GM19351 (cell line): ENCODE data around the gene FAM186B.
"Not testable (repeated sequence)": the region's sequence is repeated elsewhere in the genome, so short reads cannot be mapped to it uniquely, and the experiment has no call there.

ENCODE experiments used
- ATAC-seq: cut with Tn5 transposase; IDR thresholded peaks from one replicate; pipeline ENCODE4 v1.9.1; 2021; ENCODE audit warnings: mild to moderate bottlenecking, moderate library complexity; ENCODE audit not compliant: unreplicated experiment

The FAM186B gene

DNA sequence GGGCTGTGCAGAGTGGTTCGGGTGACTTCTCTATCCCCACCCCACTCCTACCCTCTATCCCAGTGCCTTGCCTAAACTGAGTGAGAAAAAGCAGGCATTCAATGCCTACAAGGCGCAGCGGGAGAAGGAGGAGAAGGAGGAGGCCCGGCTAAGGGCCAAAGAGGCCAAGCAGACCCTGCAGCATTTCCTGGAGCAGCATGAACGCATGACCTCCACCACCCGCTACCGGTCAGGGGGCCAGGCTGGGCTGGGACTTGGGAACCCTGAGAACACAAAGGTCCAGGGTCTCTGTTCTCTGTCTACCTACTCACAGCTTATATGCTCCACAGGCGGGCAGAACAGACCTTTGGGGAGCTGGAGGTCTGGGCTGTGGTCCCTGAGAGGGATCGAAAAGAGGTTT, 29.6 kb upstream of the FAM186B start:
- no peak for ATAC-seq

DNA sequence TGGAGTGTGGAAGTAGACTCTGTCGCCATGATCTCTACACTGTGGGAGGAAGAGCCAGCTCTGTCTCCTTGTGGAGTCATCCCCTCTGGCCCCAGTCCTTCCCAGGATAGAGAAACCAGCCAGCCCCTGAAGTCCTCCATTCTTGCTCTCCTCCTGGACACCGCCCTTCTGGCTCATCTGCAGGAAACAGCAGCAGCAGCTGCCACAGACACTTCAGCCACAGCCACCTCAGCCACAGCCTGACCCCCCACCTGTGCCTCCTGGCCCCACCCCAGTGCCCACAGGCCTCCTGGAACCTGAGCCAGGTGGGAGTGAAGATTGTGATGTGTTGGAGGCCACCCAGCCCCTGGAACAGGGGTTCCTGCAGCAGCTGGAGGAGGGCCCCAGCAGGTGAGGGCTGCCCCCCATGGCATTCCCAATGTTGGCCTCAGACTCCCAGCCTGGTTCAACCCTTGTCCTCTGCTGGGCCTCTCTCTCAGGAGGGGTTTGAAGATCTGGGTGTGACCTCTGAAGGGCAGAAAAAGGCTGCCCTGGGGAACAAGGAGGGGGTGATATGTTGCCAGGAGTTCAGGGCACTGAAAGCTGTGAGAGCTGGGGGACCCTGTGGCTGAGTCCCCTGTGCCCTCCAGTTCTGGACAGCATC, 28.4 kb upstream of the FAM186B start:
- no peak for ATAC-seq

DNA sequence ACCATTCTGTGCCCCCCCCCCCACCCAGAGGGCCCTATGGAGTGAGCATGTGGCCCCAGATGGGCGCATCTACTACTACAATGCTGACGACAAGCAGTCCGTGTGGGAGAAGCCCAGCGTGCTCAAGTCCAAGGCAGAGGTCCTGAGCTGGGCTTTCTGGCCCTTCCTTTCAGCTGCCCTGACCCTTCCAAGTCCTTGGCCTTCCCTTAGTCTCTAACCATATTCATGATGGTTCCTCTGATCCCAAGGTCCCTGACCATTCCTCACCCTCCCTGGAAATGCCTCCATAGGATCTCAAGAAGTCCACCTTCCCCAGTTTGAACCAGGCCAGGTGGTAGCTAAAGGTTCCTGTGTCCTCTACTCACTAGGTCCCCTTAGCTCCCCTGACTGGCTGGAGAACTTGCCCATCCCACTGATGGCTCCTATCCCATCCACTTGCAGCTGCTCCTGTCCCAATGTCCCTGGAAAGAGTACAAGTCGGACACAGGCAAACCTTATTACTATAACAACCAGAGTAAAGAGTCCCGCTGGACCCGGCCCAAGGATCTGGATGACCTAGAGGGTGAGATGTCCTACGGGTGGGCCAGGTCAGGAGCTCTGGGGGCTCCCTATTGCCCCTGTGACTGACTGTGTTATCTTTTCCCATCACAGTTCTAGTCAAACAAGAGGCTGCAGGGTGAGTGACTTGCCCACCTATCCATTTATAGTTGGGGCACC, 27.7 kb upstream of the FAM186B start:
- no peak for ATAC-seq

DNA sequence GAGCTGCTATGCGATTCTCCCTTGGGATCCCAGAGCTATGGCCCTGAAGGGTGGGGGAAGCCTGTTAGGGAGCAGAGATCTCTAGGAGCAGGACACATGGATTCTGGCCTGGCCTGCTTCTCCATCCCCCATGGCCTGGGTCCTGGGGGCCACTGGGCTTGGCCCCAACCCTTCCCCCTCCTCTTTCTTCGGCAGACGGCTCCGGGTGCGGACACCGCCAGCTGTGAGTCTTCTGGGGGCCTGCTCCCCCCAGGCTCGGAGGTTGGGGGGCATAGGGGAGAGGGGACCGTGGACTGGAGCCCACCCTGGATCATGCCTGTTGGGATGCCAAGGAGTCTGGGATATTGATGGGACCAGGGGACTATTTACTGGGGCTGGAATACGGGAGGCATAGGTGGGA, 27.0 kb upstream of the FAM186B start:
- ATAC-seq: no peak

DNA sequence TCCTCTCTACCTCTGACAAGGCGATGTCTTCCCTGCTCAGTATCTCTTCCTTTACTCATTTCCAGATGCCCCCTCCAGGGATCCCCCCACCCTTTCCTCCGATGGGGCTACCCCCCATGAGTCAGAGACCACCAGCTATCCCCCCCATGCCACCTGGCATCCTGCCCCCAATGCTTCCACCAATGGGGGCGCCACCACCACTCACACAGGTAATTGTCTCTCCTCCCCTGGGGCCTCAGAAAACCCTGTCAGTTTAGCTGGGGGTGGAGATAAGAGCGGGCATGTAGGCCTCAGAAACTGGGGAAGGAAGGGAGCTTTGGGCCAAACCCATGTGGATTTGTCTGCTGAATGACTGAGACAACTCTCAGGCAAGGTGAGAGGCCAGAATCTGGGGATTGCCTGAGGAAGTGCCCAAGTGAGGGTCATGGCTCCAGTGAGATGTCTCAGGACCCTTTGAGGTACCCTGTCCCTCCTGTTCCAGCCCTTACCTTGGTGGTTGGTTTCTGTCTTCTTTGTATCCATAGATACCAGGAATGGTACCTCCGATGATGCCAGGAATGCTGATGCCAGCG, 26.0 kb upstream of the FAM186B start:
- no peak for ATAC-seq

DNA sequence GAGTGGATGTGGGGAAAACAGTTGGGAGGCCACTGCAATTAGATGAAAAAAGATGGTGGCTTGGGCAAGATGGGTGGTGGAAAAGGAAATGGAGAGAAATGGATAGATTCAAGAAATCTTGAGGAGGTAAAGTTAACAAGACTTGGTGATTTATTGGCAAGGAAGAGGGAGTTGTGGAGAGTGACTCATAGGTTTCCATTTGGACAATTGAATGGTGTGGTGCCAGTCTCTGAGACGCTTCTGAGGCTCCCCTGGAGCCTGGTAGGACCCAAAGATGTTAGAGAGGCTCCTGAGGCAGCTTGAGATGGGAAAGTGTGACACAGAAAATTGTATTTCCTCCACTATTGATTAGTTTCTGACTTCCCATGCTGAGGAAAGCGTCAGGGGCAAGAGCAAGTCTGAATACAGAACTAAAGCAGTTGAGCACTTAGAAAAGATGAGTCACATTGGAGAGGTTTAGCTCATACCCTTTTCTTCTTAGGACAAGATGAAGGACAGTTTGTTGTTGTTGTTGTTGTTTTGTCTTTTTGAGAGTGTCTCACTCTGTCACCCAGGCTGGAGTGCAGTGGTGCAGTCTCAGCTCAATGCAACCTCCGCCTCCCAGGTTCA, 22.4 kb upstream of the FAM186B start:
- ATAC-seq: no peak

DNA sequence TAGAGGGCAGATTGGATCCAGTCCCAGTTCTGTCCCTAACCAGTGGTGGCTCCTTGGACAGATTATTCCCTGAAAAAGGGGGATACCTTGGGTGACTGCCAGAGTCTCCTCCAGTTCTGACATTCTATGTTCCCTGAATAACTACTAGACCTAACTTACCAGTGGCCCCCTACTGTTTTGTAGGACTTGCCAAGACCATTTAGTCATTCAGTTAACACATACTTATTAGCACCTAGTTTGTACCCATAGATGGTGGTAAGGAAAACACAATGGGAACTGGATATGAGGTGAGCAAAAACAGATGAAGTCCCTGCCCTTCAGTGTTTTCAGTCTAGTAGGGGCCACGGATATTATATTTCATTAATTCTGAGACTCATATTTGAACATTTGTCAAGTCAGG, 21.4 kb upstream of the FAM186B start:
- no peak for ATAC-seq

DNA sequence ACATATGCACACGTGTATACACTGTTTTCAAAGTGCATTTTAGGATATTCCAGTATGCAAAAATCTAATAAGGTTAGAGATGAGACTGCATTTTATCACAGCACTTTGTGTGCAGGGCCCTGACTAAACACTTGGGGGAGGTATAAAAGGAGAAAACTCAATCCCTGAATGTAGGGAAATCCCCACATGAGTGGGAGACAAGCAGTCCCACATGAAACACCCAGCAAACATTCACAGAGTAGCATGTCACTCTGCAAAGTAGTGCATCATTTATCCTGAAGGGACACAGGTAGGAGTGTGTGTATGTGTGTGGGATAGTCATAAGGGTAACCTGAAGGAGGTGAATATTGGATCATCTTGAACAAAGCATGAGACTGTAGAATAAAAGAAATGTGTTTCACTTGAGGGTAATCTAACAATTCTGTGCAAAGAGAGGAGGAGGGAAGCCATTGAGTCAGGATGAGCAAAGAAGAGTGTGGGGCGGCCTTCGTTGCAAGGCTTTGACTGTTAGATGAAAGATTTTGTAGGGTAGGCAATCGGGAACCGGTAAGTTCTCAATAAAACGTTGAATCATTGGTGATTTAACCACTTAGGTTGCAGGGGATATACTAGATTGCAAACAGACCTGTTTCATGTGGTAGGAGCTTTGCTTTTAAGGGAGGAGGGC, 20.9 kb upstream of the FAM186B start:
- ATAC-seq: no peak

DNA sequence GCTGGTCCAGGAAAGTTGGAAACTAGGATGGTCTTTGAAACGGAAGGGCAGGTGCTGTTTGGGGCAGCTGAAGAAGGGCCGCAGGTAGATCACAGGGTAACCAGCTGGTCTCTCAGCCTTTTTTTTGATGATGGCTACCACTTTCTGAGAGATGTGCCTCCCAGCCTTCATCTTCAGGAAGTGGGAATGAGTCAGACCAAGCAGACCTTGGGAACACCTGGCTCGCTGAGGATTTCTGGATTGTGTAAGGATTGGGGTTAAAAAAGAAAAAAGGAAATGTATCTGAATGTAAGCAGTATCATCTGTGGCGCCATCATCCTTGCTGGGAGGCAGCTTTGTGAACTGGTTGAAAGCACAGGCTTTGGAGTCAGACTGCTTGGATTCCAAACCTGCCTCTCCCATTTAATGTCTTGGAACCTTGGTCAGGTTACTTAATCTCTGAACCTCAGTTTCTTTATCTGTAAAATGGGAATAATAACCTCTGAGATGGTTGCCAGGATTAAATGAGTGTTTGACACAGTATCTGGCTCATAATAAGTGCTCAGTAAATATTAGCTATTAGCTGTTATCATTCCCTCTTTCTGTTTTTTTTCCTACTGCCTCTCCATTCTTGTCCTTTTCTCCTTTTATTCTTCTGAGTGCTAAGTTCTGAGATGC, 19.6 kb upstream of the FAM186B start:
- no peak for ATAC-seq

DNA sequence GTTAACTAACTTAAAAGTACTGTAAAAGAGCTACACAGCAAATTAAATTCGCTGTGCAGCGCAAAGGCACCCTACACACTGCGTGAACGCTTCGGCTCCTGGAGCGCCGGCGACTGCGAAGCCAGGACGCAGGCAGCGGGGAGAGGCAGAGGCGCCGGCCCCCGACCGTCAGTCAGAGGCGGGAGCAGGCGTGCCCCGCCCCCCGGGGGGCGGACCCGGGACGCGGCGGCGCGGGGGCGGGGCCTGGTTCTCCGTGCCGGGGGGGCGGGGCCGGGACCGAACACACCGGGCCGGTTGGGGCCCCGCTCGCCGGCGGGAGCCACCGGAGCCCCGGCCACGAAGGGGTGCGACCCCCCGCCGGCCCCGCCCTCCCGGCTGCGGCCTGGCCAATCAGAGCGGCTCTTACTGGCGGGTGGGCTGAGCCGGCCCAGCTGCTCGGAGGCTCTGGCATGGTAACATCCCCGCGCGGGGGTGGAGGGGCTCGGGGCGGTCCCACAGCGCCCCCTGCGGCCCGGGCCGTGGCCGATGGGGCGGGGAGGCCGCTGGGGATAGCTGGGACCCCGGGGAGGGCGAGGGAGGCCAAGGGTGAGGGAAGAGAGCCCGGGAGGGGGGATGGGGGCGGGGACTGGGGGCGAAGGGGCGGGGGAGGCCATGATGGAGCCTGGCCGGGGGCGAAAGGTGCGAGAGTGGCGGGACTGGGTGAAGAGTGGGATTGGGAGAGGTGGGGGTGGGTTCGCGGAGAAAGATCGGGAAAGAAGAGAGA, 17.9 kb upstream of the FAM186B start, which contains the start of gene PRPF40B:
Gene PRPF40B, plus strand, starts transcription at position 420 of the 763 bp plus-strand sequence. Its CDS starts 30 bp downstream, at position 450.
- peak; percentile 72 for ATAC-seq

DNA sequence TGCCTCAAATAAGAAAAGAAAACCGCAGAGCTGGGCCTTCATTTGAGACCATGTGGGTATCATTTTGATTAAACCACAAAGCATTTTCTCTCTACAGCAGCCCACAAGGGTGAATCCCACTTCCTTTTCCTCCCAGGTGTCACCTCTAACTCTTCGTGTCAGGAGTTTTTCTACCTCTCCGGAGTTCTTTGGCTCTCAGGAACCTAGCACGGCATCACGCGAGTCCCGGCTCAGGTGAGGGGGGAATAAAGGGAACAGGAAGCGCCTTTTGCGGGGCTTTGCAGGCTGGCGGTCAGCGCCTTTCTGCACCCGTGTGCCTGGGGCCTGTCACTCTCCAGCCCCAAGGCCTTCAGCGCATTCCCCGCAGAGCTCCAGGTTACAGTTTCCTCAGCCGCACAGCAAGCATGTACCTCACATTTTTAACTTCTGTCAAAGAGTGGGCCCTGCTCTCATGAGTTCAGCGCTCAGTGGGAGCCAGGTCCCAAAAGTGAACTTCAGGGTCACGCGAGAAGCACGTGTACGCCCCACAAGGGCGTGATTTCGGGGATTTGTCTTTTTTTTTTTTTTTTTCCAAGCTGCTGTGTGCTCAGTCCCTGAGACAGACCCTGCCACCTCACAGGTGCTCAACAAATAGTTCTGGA, 17.2 kb upstream of the FAM186B start:
- peak; percentile 24 for ATAC-seq

DNA sequence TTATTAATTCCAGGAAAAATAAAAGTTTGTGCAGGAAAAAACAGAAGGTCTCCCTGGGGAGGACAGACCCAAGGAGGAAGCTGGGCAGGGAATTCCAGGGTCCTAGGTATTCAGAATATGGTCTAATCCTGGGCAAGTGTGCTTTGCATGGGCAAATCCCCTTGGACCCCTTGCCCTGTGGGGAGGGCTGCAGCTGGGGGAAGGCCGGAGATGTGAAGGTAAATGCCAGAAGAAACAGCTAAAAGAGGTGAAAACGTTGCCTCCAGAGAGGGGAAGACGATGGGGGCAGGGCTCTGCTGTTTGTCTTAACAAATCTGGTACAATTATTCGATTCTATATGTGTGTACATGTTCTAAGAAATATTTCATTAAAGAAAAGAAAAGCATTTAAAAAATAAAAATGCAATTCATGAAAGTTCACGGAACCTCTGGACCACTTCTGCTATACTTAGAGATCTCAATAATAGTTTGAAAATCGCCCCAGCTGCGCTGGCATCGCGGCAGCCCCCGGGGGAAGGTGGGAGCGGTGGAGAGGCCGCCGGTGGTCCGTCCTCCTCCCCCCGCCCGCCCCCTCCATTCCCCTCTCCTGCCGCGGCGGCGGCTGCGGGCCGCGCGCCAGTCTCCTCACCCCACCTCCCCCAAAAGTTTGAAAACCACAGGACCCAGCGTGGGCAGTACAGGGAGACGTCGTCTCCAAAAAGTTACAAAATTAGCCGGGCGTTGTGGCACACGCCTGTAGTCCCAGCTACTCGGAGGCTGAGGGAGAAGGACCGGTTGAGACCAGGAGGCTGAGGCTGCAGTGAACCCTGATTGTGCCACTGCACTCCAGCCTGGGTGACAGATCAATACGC, 16.4 kb upstream of the FAM186B start:
- no peak for ATAC-seq

DNA sequence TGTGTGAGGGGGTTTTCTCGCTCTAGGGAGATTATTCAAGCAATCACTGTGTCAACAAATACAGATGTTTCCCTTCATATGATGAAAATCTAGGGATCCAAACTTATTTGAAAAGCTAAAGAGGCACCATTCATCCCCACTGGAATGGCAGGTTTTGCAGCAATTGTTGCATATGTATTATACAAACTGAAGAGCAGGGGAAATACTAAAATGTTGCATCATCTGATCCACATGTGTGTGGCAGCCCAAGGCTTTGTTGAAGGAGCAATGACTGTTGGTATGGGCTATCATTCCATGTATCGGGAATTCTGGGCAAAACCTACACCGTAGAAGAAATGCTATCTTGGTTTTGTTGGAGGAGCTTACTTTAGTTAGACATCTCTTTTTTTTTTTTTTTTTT, 13.8 kb upstream of the FAM186B start:
- ATAC-seq: no peak

DNA sequence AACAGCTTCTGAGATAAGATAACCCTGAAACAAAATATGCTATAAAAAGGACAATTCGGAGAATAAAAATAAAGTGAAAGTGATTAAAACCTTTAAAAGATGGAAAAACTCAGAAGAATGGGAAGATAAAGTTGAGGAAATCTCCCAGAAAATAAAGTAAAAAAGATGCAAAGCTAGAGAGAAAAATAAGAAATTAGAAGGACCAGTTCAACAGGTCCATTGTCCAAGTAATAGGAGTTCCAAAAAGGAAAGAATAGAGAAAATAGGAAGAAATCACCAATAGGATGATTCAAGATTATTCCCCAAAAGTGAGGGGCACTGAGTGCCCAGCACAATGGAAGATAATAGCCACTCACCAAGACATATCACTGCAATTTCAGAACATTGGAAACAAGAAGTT, 13.1 kb upstream of the FAM186B start:
- ATAC-seq: no peak

DNA sequence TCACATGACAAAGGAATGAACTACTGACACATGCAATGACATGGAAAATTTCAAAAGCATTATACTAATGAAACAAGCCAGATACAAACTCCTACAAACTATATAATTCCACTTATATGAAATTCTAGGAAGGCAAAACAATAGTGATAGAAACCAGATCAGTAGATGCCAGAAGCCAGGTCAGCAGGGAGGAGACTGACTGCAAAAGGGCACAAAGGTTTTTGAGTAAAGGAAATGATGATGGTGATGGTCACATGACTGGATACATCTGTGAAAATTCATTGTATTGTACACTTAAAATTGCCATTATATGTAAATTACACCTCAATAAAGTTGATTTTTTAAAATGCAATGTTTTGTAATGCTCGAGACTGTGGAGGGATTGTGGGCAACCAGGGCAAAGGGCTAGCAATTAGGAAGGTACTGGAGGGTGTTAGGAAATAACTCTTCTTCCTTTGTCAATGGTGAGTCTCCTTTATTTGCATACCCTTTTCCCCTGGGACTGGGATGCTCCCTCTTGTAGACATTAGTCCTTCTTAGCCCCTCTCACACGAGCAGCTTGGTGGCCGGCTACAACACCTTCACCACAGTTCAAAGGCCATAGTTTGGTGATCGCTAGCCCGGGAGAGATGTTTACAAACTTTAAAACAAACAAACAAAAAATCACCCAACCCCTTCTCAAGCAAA, 11.2 kb upstream of the FAM186B start:
- ATAC-seq: no peak

DNA sequence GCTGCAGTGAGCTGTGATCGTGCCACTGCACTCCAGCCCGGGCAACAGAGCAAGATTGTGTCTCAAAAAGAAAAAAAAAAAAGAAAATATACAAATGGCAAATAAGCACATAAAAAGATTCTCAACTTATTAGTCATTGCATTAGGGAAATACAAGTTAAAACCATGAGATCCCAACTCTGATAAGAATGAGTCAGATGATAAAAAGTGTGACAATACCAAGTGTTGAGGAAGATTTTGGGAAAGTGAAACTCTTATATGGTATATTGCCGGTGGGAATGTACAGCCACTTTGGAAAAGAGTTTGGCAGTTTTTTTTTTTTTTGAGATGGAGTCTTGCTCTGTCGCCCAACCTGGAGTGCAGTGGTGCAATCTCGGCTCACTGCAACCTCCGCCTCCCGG, 10.3 kb upstream of the FAM186B start:
- no peak for ATAC-seq

DNA sequence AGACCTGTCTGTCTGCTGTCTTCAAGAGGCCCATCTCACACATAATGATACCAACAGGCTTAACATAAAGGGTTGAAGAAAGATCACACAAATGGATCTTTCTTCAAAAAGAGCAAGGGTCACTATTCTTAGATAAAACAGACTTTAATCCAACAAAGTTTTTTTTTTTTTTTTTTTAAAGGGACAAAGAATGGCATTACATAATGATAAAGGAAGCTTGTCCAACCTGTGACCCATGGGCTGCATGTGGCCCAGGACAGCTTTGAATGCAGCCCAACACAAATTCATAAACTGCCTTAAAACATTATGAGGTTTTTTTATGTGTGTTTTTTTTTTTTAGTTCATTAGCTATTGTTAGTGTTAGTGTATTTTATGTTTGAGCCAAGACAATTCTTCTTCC, 6.8 kb upstream of the FAM186B start:
- no peak for ATAC-seq

DNA sequence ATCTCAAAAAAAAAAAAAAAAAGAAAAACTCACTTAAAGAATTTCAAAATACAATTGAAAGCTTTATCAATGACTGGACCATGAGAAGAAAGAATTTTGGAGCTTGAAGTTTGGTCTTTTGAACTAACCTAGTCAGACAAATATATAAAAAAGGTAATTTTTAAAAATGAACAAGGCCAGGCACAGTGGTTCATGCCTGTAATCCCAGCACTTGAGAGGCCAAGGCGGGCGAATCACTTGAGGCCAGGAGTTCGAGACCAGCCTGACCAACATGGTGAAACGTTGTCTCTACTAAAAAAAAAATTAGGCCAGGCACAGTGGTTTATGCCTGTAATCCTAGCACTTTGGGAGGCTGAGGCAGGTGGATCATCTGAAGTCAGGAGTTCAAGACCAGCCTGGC, 5.3 kb upstream of the FAM186B start:
- not testable (repeated sequence) for ATAC-seq
